A673 (cell line): ENCODE measurements around the gene NEMP1.

Experiments
- CTCF ChIP-seq: fragments of 300-800, 200-600 bp; sonication (generic); conservative IDR thresholded peaks from 2 replicates; pipeline ENCODE4 v1.5.1; 2017; ENCODE audit warnings: low read depth, mild to moderate bottlenecking, antibody characterized with exemption, low read length, moderate library complexity, mixed read lengths
- EZH2 ChIP-seq: fragments of 200-600 bp; sonication (generic); IDR thresholded peaks from 2 replicates; pipeline ENCODE4 v1.6.1; 2017; ENCODE audit warnings: borderline replicate concordance, low read depth, mild to moderate bottlenecking, mixed read lengths, antibody characterized with exemption, low read length; ENCODE audit not compliant: poor library complexity, severe bottlenecking

- no peak for TF ChIP-seq CTCF
- no peak for TF ChIP-seq EZH2
Observed at GRCh38 chr12:57027805-57028153, 50.8 kb downstream of the NEMP1 start.
